Measurements from ENCODE around the gene SLC37A3.

DNA sequence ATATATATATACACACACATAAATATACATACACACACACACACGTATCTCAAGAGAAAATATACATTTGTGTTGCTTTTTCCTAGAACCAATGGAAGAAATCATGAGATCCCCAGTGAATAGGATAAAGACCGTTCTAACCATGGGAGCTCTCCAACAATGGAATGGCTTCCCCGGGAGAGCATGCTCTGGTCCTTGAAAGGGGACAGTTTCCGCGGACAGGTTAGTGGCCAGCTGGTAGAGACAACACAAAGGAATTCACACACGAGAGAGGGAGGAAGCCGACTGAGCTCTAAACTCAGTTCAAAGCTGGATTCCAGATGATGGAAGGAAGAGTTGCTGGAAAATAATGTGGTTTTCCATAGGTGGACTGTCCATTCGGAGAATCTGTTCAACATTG, 72.7 kb downstream of the SLC37A3 start:
- TF ChIP-seq EZH2 (IDR thresholded peaks at IDR 0.05; ENCODE audit: insufficient read depth, low read length) (no peak), CTCF (IDR thresholded peaks at IDR 0.05; ENCODE audit: insufficient read depth, low read depth, low read length) (no peak)
